HG03575 (cell line): ENCODE data around the gene TMED6.

Experiments used
- ATAC-seq: cut with Tn5 transposase; IDR thresholded peaks from one replicate; pipeline ENCODE4 v1.9.1; 2021; ENCODE audit not compliant: unreplicated experiment, insufficient number of reproducible peaks, low FRiP score; ENCODE audit errors: extremely low read depth

TMED6 gene

DNA sequence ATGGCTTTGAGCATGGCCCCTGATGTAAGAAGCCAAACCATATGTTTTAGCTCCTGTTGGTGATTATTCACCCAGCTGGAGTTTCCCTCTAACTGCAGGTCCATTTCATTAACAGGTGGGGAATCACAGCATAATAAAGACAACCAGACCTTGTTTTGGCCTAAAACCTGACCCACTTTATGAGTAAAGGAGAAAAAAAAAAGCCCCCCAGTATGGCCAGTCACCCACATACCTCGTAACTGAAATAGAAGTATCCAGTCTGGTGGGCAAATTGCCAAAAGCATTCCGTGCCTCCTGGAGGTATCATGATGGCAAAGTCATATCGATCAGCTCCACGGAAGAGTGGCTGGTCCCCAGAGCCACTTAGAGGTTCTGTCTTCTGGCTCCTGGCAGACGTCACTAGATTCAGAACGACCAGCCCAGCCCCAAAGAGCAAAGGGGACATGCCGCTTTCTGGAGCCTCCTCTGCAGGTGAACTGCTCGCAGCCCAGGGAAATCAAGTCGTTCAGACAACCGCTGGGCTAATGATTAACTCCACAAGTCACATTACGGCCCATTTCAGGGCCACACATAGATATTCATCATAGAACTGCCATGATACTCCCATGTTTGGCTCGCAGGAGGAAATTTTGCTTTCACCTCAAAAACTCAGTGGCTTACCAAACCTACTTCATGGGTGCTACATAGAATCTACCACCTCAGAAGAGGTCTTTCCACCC lies at the start of gene TMED6:
TSS of gene TMED6 (minus strand) at position 478 of the 719 bp plus-strand sequence. CDS start at position 445, 33 bp downstream.
- no peak for ATAC-seq

- no peak for ATAC-seq
Observed at GRCh38 chr16:69399361-69399760, 47.8 kb upstream of the TMED6 start.

DNA sequence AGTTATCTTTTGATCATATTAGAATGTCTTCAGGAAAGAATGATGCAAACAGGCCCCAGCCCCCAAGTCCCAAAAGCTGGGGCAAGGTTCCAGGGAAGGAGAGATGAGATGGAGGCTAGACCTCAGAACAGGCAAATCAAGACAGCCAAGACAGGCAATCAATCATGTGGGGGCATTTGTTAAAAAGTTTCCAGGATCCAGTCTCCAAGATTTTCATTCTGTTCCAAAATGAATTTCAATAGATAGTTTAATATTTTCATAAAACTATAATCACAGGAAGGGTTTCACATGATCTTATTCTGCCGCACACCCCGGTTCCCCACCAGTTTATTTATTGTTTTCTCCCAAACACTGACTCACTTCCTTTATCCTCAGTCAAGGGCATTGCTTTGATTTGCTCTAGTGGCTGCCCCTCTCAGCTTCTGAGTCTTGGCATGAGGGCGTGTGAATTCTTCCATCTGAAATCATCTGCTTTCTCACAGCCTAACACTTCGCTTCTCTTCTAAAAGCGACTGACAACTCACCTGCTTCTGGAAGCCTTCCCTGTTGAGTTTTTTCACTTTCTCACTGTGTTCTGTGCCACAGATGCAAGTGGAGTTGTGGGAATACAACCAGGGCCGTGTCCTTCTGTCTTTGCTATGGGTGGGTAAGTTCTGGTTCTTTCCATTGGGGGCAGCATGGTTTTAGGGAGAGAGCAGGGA lies 46.4 kb upstream of the TMED6 start:
- no peak for ATAC-seq

GRCh38 chr16:69396187-69397061 lies 44.8 kb upstream of the TMED6 start:
- no peak for ATAC-seq

DNA sequence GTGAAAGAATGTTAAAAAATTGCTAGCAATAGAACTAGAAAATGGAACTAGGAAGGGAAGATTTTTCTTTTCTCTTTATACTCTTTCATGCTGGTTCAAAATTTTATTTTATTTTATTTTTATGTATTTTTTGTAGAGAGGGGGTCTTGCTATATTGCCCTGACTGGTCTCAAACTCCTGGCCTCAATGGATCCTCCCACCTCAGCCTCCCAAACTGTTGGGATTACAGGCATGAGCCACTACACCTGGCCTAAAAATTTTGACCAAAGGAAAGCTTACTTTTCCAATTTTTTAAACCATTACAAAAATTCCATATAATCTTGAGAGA lies 44.2 kb upstream of the TMED6 start:
- ATAC-seq: no peak

GRCh38 chr16:69393898-69394849 lies 42.6 kb upstream of the TMED6 start:
- ATAC-seq: no peak

- no peak for ATAC-seq
Observed at GRCh38 chr16:69386596-69386995, 35.0 kb upstream of the TMED6 start.

DNA sequence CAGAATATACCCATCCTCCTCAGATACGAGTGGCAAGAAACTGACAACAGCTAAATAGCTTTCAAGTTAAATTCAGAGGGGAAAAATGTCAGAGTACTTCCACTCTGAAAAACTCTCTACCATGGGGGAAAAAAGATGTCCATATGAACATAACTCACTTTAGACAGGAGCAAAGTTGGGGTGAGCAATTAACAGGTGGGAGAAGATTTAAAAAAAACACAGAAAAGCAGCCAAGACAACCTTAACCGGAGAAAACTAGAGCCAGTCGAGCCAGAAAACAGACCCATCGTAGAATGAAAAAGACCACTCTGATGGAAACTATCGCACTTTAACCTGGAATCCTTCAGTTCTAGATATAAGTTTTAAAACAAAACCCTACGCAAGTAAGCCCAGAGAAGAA lies 33.4 kb upstream of the TMED6 start:
- ATAC-seq: no peak

GRCh38 chr16:69382421-69382820 lies 30.8 kb upstream of the TMED6 start:
- ATAC-seq: no peak

GRCh38 chr16:69381231-69381630 lies 29.6 kb upstream of the TMED6 start:
- ATAC-seq: no peak

DNA sequence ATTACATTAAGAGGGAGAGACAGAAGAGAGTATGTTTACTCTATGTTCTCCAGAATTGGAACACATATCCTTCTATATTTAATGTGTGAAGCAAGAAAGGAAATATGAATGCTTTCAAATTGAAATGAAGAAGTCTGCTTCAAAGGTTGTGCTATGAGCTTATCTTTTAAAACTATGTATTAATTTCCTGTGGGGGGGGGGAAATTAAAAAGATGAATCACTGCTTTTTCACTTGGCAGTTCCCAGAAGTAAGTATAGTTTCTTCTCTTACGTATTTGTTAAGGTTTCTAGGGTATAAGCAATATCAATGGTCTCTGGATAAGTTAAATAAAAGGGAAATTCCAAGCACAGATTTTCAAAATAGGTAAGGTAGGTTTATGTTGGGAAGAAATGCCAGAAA lies 27.2 kb upstream of the TMED6 start:
- ATAC-seq: no peak

GRCh38 chr16:69378036-69378435 lies 26.4 kb upstream of the TMED6 start:
- ATAC-seq: no peak

- no peak for ATAC-seq
Observed at GRCh38 chr16:69376393-69377059, 24.9 kb upstream of the TMED6 start.

DNA sequence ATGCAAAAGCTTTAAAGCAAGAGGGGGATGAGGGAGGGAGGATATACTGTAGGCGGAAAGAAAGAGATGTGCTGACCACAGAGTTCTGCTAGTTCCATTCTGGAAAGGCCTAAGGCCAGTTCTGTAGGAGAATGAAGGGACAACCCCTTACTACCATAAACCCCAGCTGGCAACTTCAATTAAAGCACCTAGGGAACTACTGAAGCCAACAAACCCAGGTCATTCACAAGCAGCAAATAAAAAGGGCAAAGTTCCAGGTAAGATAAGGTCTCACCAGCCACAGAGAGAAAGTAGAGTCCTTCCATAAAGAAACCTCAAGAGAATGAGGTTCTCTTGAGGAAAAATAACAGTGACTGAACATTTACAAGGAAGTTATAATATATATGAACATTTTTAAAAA lies 21.4 kb upstream of the TMED6 start:
- no peak for ATAC-seq

DNA sequence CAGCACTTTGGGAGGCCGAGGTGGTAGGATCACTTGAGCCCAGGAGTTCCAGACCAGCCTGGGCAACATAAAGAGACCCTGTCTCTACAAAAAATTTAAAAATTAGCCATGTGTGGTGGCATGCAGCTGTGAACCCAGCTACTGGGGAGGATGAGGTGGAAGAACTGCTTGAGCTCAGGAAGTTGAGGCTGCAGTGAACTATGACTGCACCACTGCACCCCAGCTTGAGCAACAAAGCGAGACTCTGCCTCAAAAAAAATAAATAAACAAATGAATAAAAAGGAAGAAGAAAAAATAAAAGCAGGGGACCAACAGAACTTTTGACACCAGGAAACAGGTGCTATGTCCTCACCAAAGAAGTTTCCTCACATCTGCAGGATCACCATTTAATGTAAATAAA lies 20.0 kb upstream of the TMED6 start:
- no peak for ATAC-seq

GRCh38 chr16:69368866-69369265 lies 17.3 kb upstream of the TMED6 start:
- no peak for ATAC-seq

- no peak for ATAC-seq
Observed at GRCh38 chr16:69367980-69368379, 16.4 kb upstream of the TMED6 start.

DNA sequence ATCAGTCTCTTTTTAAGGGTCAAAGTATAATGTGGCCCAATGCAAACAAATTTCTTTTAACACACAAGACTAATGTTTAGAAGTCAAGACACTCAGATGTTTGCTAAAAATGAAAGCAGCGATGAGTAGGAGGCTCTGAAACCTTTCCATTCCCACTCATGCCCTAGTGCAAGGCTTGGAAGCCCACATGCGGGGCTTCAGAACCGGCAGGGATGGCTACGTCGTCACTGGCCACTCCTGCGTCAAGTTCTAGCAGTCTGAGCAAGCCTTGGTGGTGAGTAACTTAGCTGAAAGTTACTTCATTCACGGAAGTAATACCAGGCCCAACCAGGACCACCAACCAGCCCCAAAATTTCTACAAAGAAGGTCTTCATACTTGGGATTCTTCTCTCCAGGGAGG lies 14.8 kb upstream of the TMED6 start:
- ATAC-seq: no peak
